H1 (cell line): ENCODE data around the gene KCNN1.

Source experiments
- CBX5 ChIP-seq: fragments of 300-800, 300-1000 bp; sonication (generic); IDR thresholded peaks from 2 replicates; pipeline ENCODE4 v1.7.1; 2016; ENCODE audit warnings: antibody characterized with exemption, low read length, low read depth
- CHD1 ChIP-seq: IDR thresholded peaks from 2 replicates; pipeline ENCODE4 v1.6.1; 2012; ENCODE audit warnings: low read depth, low read length, improper control_type of control experiment
- CHD2 ChIP-seq: IDR thresholded peaks from 2 replicates; pipeline ENCODE4 v1.6.1; 2012; ENCODE audit warnings: low read length, improper control_type of control experiment
- CREB1 ChIP-seq: IDR thresholded peaks from 2 replicates; pipeline ENCODE4 v1.6.1; 2012; ENCODE audit warnings: inconsistent platforms
- CTCF ChIP-seq, 3 experiments: IDR thresholded peaks; 1 replicate in 2 of 3; 2 replicates in 1 of 3; pipeline versions ENCODE4 v1.5.1 to v1.6.1; 2011; ENCODE audit warnings: low read length in 3 of 3, mild to moderate bottlenecking in 3 of 3, inconsistent platforms in 2 of 3, low read depth in 1 of 3, moderate library complexity in 1 of 3; ENCODE audit not compliant: insufficient read depth in 1 of 3; ENCODE audit errors: control extremely low read depth in 1 of 3
- HDAC6 ChIP-seq: IDR thresholded peaks from one replicate; pipeline ENCODE4 v1.7.1; 2012; ENCODE audit warnings: low read depth, mild to moderate bottlenecking, inconsistent platforms, low read length, moderate library complexity
- KDM1A ChIP-seq: fragments of 200-600, 300-600 bp; sonication (generic); IDR thresholded peaks from 2 replicates; pipeline ENCODE4 v1.7.1; 2016; ENCODE audit warnings: mild to moderate bottlenecking, low read length, borderline replicate concordance
- POLR2A ChIP-seq, 2 experiments: IDR thresholded peaks; 1 replicate in 1 of 2; 2 replicates in 1 of 2; pipeline ENCODE4 v1.6.1; 2011; ENCODE audit warnings: low read depth in 2 of 2, low read length in 2 of 2, mild to moderate bottlenecking in 2 of 2; ENCODE audit errors: control extremely low read depth in 1 of 2
- SRF ChIP-seq: IDR thresholded peaks from 2 replicates; pipeline ENCODE4 v1.6.1; 2011; ENCODE audit warnings: mild to moderate bottlenecking, low read depth, low read length, moderate library complexity
- SUZ12 ChIP-seq: fragments of 200-600 bp; sonication (generic); IDR thresholded peaks from 2 replicates; pipeline ENCODE4 v1.6.1; 2012; ENCODE audit warnings: mild to moderate bottlenecking, inconsistent platforms, low read length, moderate library complexity, mixed read lengths
- USF2 ChIP-seq: IDR thresholded peaks from 2 replicates; pipeline ENCODE4 v1.6.1; 2011; ENCODE audit warnings: low read length, improper control_type of control experiment

GRCh38 chr19:17993076-17993813, 26.3 kb downstream of the KCNN1 start:
- TF ChIP-seq CREB1, result no peak
- TF ChIP-seq POLR2A (IDR thresholded peaks at IDR 0.05; ENCODE audit: control extremely low read depth in 1 of 2, low read depth in 2 of 2, low read length in 2 of 2), result no peak
- TF ChIP-seq CHD2, result no peak
- no peak for TF ChIP-seq HDAC6
- TF ChIP-seq CBX5, result no peak
- TF ChIP-seq CTCF (IDR thresholded peaks at IDR 0.05; ENCODE audit: control extremely low read depth in 1 of 3, insufficient read depth in 1 of 3, low read depth in 1 of 3, low read length in 3 of 3), result no peak
- TF ChIP-seq KDM1A, result no peak
- no peak for TF ChIP-seq SUZ12
- TF ChIP-seq USF2, result no peak
- no peak for TF ChIP-seq CHD1
- TF ChIP-seq SRF, result no peak
